HepG2 (cell line): ENCODE results near the gene LSS. TPM values are rescaled to one million over a fixed set of nuclear protein-coding genes. Genes with fewer than 3 reads are reported as not detected.

Experiments used
- ATAC-seq: fragments of 200-7000 bp; cut with Tn5 transposase; 3 replicates; pipeline ENCODE4 v1.9.1; 2020; ENCODE audit warnings: mild to moderate bottlenecking, moderate library complexity
- BruUV-seq: library from RNA; stranded (reverse); fragments of 400-500 nt; replicated peaks from 2 replicates; lab custom pipeline; 2021; lab: Mats Ljungman, UMichigan
- CTCF ChIA-PET: fragments of 300-600 bp; formaldehyde crosslinking; extraction: SDS; loops from one replicate; lab custom pipeline; 2021; ENCODE audit warnings: low total read pairs, inconsistent platforms, low intra/inter-chr PET ratio; lab: Yijun Ruan, JAX
- POLR2A ChIA-PET: fragments of 350-600 bp; sonication (Branson Sonifier 250); formaldehyde crosslinking; loops from one replicate; lab custom pipeline; 2020; ENCODE audit warnings: antibody characterized with exemption, inconsistent platforms; lab: Yijun Ruan, JAX
- DNase-seq: peaks from one replicate; pipeline ENCODE4 v3.0.0-alpha.2; 2015; ENCODE audit warnings: low spot score
- FAIRE-seq: peaks from 3 replicates; lab custom pipeline; 2011; peaks lifted over from hg19 to GRCh38; lab: Jason Lieb, UNC
- H2AFZ ChIP-seq: one replicate; pipeline ENCODE4 v1.6.1; 2011; ENCODE audit warnings: low read length, inconsistent platforms
- H3K27ac ChIP-seq: fragments of 300-600 bp; 3 replicates; pipeline ENCODE4 v1.8.0; 2011; ENCODE audit warnings: mixed run types, mild to moderate bottlenecking, mixed read lengths, low read length, inconsistent platforms; ENCODE audit not compliant: insufficient read depth; ENCODE audit errors: extremely low read length
- H3K27me3 ChIP-seq, 2 experiments: fragments of 200-600 bp in 1 of 2; 2 replicates in 1 of 2; 3 replicates in 1 of 2; pipeline versions ENCODE4 v1.6.0 to v1.8.0; 2011; ENCODE audit warnings: low read length in 2 of 2, mild to moderate bottlenecking in 2 of 2, moderate library complexity in 2 of 2, inconsistent platforms in 1 of 2; ENCODE audit not compliant: insufficient read depth in 2 of 2, control insufficient read depth in 1 of 2
- H3K36me3 ChIP-seq, 2 experiments: fragments of 200-600 bp in 1 of 2; replicated peaks in 1 of 2; 2 replicates in 1 of 2; 3 replicates in 1 of 2; pipeline versions ENCODE4 v1.5.1 to v1.8.0; 2011; ENCODE audit warnings: low read length in 2 of 2, inconsistent platforms in 1 of 2; ENCODE audit not compliant: insufficient read depth in 2 of 2, control insufficient read depth in 1 of 2
- H3K4me1 ChIP-seq: 2 replicates; pipeline ENCODE4 v1.5.1; 2012; ENCODE audit warnings: low read length, inconsistent platforms; ENCODE audit not compliant: insufficient read depth
- H3K4me2 ChIP-seq: 2 replicates; pipeline ENCODE4 v1.6.0; 2011; ENCODE audit warnings: low read depth, low read length, inconsistent platforms
- H3K4me3 ChIP-seq, 3 experiments: fragments of 200-600 bp in 1 of 3; sonication (generic), shearing (Covaris generic) in 1 of 3; replicated peaks in 1 of 3; 2 replicates each; pipeline ENCODE4 v1.5.1; 2011 to 2016; ENCODE audit warnings: low read length in 3 of 3, inconsistent platforms in 2 of 3, low read depth in 2 of 3, mild to moderate bottlenecking in 2 of 3, control low read depth in 1 of 3, mixed read lengths in 1 of 3; ENCODE audit not compliant: insufficient read depth in 1 of 3
- H3K79me2 ChIP-seq: one replicate; pipeline ENCODE4 v1.6.1; 2011; ENCODE audit warnings: low read length, inconsistent platforms; ENCODE audit not compliant: insufficient read depth
- H3K9ac ChIP-seq: 2 replicates; pipeline ENCODE4 v1.6.0; 2011; ENCODE audit warnings: mild to moderate bottlenecking, low read depth, low read length, inconsistent platforms; ENCODE audit not compliant: insufficient read depth
- H3K9me3 ChIP-seq: 2 replicates; pipeline ENCODE4 v1.5.1; 2012; ENCODE audit warnings: mild to moderate bottlenecking, low read length
- H4K20me1 ChIP-seq: 2 replicates; pipeline ENCODE4 v1.6.0; 2011; ENCODE audit warnings: inconsistent platforms, mild to moderate bottlenecking, low read length, moderate library complexity; ENCODE audit not compliant: insufficient read depth
- AHR ChIP-seq: IDR thresholded peaks from 2 replicates; pipeline ENCODE4 v1.6.1; 2018; ENCODE audit warnings: missing genetic modification reagents, missing compliant biosample characterization
- FOXP4 ChIP-seq: sonication (generic); formaldehyde crosslinking; IDR thresholded peaks from 2 replicates; pipeline ENCODE4 v1.4.0; 2020; ENCODE audit warnings: missing genetic modification reagents
- HNRNPH1 ChIP-seq: fragments of 200-400 bp; formaldehyde crosslinking; optimal IDR thresholded peaks from 2 replicates; pipeline ENCODE3; 2017; ENCODE audit warnings: mild to moderate bottlenecking, low read depth, low read length
- JARID2 ChIP-seq: sonication (generic); formaldehyde crosslinking; IDR thresholded peaks from 2 replicates; pipeline ENCODE4 v1.8.1; 2023; ENCODE audit warnings: missing genetic modification reagents, inconsistent platforms; ENCODE audit not compliant: insufficient replicate concordance
- NFE2L1 ChIP-seq: sonication (generic); formaldehyde crosslinking; IDR thresholded peaks from 2 replicates; pipeline ENCODE4 v1.4.0; 2020; ENCODE audit warnings: missing genetic modification reagents, mild to moderate bottlenecking, borderline replicate concordance
- NFIB ChIP-seq: sonication (generic); formaldehyde crosslinking; IDR thresholded peaks from 2 replicates; pipeline ENCODE4 v1.9.0; 2021; ENCODE audit warnings: missing genetic modification reagents, mild to moderate bottlenecking, borderline replicate concordance
- PHF21A ChIP-seq: sonication (generic); formaldehyde crosslinking; IDR thresholded peaks from 2 replicates; pipeline ENCODE4 v1.5.0; 2020; ENCODE audit warnings: mild to moderate bottlenecking, missing genetic modification reagents
- PTBP1 ChIP-seq: fragments of 200-400 bp; formaldehyde crosslinking; IDR thresholded peaks from 2 replicates; pipeline ENCODE4 v1.6.1; 2018; ENCODE audit warnings: low read length, low read depth; ENCODE audit not compliant: poor library complexity, severe bottlenecking
- RAD21 ChIP-seq: fragments of 450-650 bp; formaldehyde crosslinking; IDR thresholded peaks from 2 replicates; pipeline ENCODE4 v1.5.0; 2020; ENCODE audit warnings: mild to moderate bottlenecking
- SALL2 ChIP-seq: sonication (generic); formaldehyde crosslinking; IDR thresholded peaks from 2 replicates; pipeline ENCODE4 v1.8.1; 2023; ENCODE audit warnings: mild to moderate bottlenecking, missing genetic modification reagents, inconsistent platforms
- SP5 ChIP-seq: IDR thresholded peaks from 2 replicates; pipeline ENCODE4 v1.6.1; 2016; ENCODE audit warnings: low read depth, borderline replicate concordance
- SSRP1 ChIP-seq: IDR thresholded peaks from 2 replicates; pipeline ENCODE4 v1.6.1; 2016; ENCODE audit warnings: control low read depth
- TFDP2 ChIP-seq: sonication (generic); formaldehyde crosslinking; IDR thresholded peaks from 2 replicates; pipeline ENCODE4 v1.4.0; 2020; ENCODE audit warnings: missing genetic modification reagents
- THAP9 ChIP-seq: sonication (generic); formaldehyde crosslinking; IDR thresholded peaks from 2 replicates; pipeline ENCODE4; 2020; ENCODE audit warnings: missing genetic modification reagents, mild to moderate bottlenecking, borderline replicate concordance
- TP53 ChIP-seq: sonication (generic); formaldehyde crosslinking; conservative IDR thresholded peaks from 2 replicates; pipeline ENCODE4 v1.4.0; 2020; ENCODE audit warnings: missing genetic modification reagents
- ZNF317 ChIP-seq: sonication (generic); formaldehyde crosslinking; IDR thresholded peaks from 2 replicates; pipeline ENCODE4 v1.5.0; 2020; ENCODE audit warnings: mild to moderate bottlenecking, missing genetic modification reagents
- ZNF331 ChIP-seq: sonication (generic); formaldehyde crosslinking; IDR thresholded peaks from 2 replicates; pipeline ENCODE4 v1.4.0; 2020; ENCODE audit warnings: missing genetic modification reagents
- ZNF335 ChIP-seq: sonication (generic); formaldehyde crosslinking; IDR thresholded peaks from 2 replicates; pipeline ENCODE4 v1.4.0; 2020; ENCODE audit warnings: missing genetic modification reagents
- ZNF546 ChIP-seq: sonication (generic); formaldehyde crosslinking; conservative IDR thresholded peaks from 2 replicates; pipeline ENCODE4 v1.8.1; 2023; ENCODE audit warnings: mild to moderate bottlenecking, missing genetic modification reagents
- ZNF576 ChIP-seq: sonication (generic); formaldehyde crosslinking; IDR thresholded peaks from 2 replicates; pipeline ENCODE4 v1.4.0; 2020; ENCODE audit warnings: mild to moderate bottlenecking, missing genetic modification reagents
- ZNF782 ChIP-seq: sonication (generic); formaldehyde crosslinking; IDR thresholded peaks from 2 replicates; pipeline ENCODE4 v1.4.0; 2020; ENCODE audit warnings: missing genetic modification reagents, mild to moderate bottlenecking, borderline replicate concordance
- WGBS: methylation state at CpG from one replicate; pipeline ENCODE4 v1.1.6; 2017; ENCODE audit warnings: low lambda C conversion rate; 5-methylcytosine and 5-hydroxymethylcytosine counted together
- in situ Hi-C: cut with HindIII; loops from 2 replicates; pipeline ENCODE4 v1.10.0; 2017; ENCODE audit warnings: low pct_unique_long_range_greater_than_20kb; ENCODE audit not compliant: extremely low pct_ligation_motif_present
- intact Hi-C: fragments of 100-400 bp; cut with micrococcal nuclease; formaldehyde crosslinking; loops from one replicate; pipeline ENCODE4 v1.10.0; 2022; ENCODE audit not compliant: unreplicated experiment
- polyA plus RNA-seq, 8 experiments: library from polyadenylated mRNA; depleted of rRNA in 3 of 8; stranded (reverse) in 7 of 8; unstranded in 1 of 8; fragments of >200 nt; fragmentation: Illumina TruSeq in 4 of 8; extraction: Trizol in 4 of 8; gene quantifications; 2 replicates each; pipeline versions ENCODE4 v1.2.1 to v1.2.3, GENCODE V29; 2011 to 2016; ENCODE audit warnings: low read depth in 4 of 8, missing spikeins in 1 of 8, mixed read lengths in 1 of 8; ENCODE audit not compliant: insufficient read depth in 1 of 8
- total RNA-seq, 5 experiments: library from RNA; depleted of rRNA; stranded (reverse); fragments of >200 nt; fragmentation: Illumina TruSeq; extraction: Trizol; gene quantifications; 2 replicates each; pipeline ENCODE4 v1.2.3, GENCODE V29; 2016; ENCODE audit warnings: low read depth in 1 of 5

LSS gene
- total and polyA plus RNA-seq, 2 of the 13 experiments (the other 11 are each of a cell fraction or from before 2014, with no cell fraction given), result 72.6 to 113 TPM

GRCh38 chr21:46269466-46269865 lies 40.9 kb upstream of the LSS start (continued):
- TF ChIP-seq SP5 (CRISPR knock-in tag) (no peak), TP53 (CRISPR knock-in tag) (no peak), ZNF576 (CRISPR knock-in tag) (no peak), HNRNPH1 (no peak), NFE2L1 (no peak), ZNF546 (CRISPR knock-in tag) (no peak), FOXP4 (CRISPR knock-in tag) (no peak), SSRP1 (CRISPR knock-in tag) (no peak), PHF21A (no peak), RAD21 (no peak)

- Histone ChIP-seq H3K36me3 (peaks cover 42 to 85% of the 10 kb centered on the region in 2 experiments), H3K4me3 (no peak overlapping the region), H4K20me1 (no peaks in the 10 kb centered on the region), H3K4me1 (no peaks in the 10 kb centered on the region), H3K27ac (no peak overlapping the region), H3K4me2 (no peak overlapping the region), H3K9me3 (no peaks in the 10 kb centered on the region), H3K9ac (no peak overlapping the region), H2AFZ (no peak overlapping the region), H3K79me2 (no peaks in the 10 kb centered on the region), H3K27me3 (no peaks in the 10 kb centered on the region)
- FAIRE-seq (no peak), DNase-seq (no peak), ATAC-seq (no peak)
- ChIA-PET POLR2A (no interaction called here), CTCF (no interaction called here)
- 93% methylated on average over 13 of the region's 13 CpGs for WGBS
- intact Hi-C loops (no loop called here), in situ Hi-C loops (no loop called here)
- no TSS peak for BruUV-seq
- no peak for TF ChIP-seq JARID2
- no peak for TF ChIP-seq ZNF331 (CRISPR knock-in tag)
- TF ChIP-seq TFDP2 (CRISPR knock-in tag), result no peak
- TF ChIP-seq ZNF335 (CRISPR knock-in tag), result no peak
- no peak for TF ChIP-seq PTBP1
- no peak for TF ChIP-seq ZNF782 (CRISPR knock-in tag)
- no peak for TF ChIP-seq SALL2 (CRISPR knock-in tag)
- no peak for TF ChIP-seq NFIB (CRISPR knock-in tag)
- no peak for TF ChIP-seq ZNF317 (CRISPR knock-in tag)
- no peak for TF ChIP-seq THAP9 (CRISPR knock-in tag)
- TF ChIP-seq AHR (CRISPR knock-in tag), result no peak
Observed at GRCh38 chr21:46268371-46268770, 39.8 kb upstream of the LSS start.
